ENCODE results near the gene FYCO1. TPM values are rescaled to one million over a fixed set of nuclear protein-coding genes. Genes with fewer than 3 reads are reported as not detected.

The FYCO1 gene
- polyA plus RNA-seq, 2 of the 4 experiments (the other 2 are of a cell fraction) = 3.7 to 4.4 TPM

- no peaks in the 10 kb centered on the region for H3K4me1 ChIP-seq
- no peak overlapping the region for H3K4me2 ChIP-seq
- CTCF ChIA-PET = interaction anchor here (2.5 kb wide), 2 partner anchors 15 to 163 kb away, joined by 9 read pairs; no protein-coding TSS in a partner anchor
- TF ChIP-seq HMGXB4 (CRISPR knock-in tag; IDR thresholded peaks at IDR 0.05; ENCODE audit: borderline replicate concordance) = no peak
- no peak for TF ChIP-seq JUNB (IDR thresholded peaks at IDR 0.05)
- TF ChIP-seq, protein P1, sequence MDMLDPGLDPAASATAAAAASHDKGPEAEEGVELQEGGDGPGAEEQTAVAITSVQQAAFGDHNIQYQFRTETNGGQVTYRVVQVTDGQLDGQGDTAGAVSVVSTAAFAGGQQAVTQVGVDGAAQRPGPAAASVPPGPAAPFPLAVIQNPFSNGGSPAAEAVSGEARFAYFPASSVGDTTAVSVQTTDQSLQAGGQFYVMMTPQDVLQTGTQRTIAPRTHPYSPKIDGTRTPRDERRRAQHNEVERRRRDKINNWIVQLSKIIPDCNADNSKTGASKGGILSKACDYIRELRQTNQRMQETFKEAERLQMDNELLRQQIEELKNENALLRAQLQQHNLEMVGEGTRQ (IDR thresholded peaks at IDR 0.05) = no peak
- TF ChIP-seq HOXB13 (CRISPR knock-in tag; IDR thresholded peaks at IDR 0.05; ENCODE audit: low read depth) = no peak
- no peak for TF ChIP-seq FOSB (CRISPR knock-in tag; IDR thresholded peaks at IDR 0.05)
- TF ChIP-seq ELK1 (IDR thresholded peaks at IDR 0.05; ENCODE audit: low read depth, low read length) = no peak
- no peak for TF ChIP-seq ZSCAN20 (CRISPR knock-in tag; IDR thresholded peaks at IDR 0.05)
- H3K9me3 ChIP-seq = no peaks in the 10 kb centered on the region
- 65% methylated on average over 3 of the region's 3 CpGs for WGBS (ENCODE audit: missing lambda C conversion rate)
- FAIRE-seq (no peak), ATAC-seq (no peak), DNase-seq (ENCODE audit: low read depth in 1 of 2, low spot score in 1 of 2) (no peak)
- POLR2A ChIA-PET = no interaction called here
- no peak overlapping the region for H3K4me3 ChIP-seq
- H3K27ac ChIP-seq = no peak overlapping the region
Observed at GRCh38 chr3:45923755-45924154, 71.9 kb downstream of the FYCO1 start.

GRCh38 chr3:45922950-45923590, 72.6 kb downstream of the FYCO1 start:
- FAIRE-seq (no peak), ATAC-seq (no peak), DNase-seq (ENCODE audit: low read depth in 1 of 2, low spot score in 1 of 2) (no peak)
- CTCF ChIA-PET = interaction anchor here (1.6 to 2.5 kb wide), 3 partner anchors 15 to 162 kb away, joined by 6 to 9 read pairs (median 9); no protein-coding TSS in a partner anchor
- no peaks in the 10 kb centered on the region for H3K9me3 ChIP-seq
- H3K27ac ChIP-seq = no peak overlapping the region
- TF ChIP-seq ZFP36 (IDR thresholded peaks at IDR 0.05; ENCODE audit: borderline replicate concordance, partially characterized antibody) (no peak), E2F6 (IDR thresholded peaks at IDR 0.05; ENCODE audit: borderline replicate concordance, low read depth) (no peak), CHD2 (IDR thresholded peaks at IDR 0.05; ENCODE audit: low read length, partially characterized antibody) (no peak), ZC3H11A (IDR thresholded peaks at IDR 0.05) (no peak), KDM1A (IDR thresholded peaks at IDR 0.05; ENCODE audit: low read depth) (no peak), RAD21 (conservative IDR thresholded peaks at IDR 0.05 in 1 of 2, IDR thresholded peaks at IDR 0.05 in 1 of 2) (no peak), HOXB13 (CRISPR knock-in tag; IDR thresholded peaks at IDR 0.05; ENCODE audit: low read depth) (no peak), JUNB (IDR thresholded peaks at IDR 0.05) (no peak), POLR2AphosphoS2 (conservative IDR thresholded peaks at IDR 0.05; ENCODE audit: low read length) (no peak), RNF2 (IDR thresholded peaks at IDR 0.05; ENCODE audit: borderline replicate concordance, low read depth) (no peak), CBX2 (IDR thresholded peaks at IDR 0.05; ENCODE audit: borderline replicate concordance, low read depth) (no peak), ELK1 (IDR thresholded peaks at IDR 0.05; ENCODE audit: low read depth, low read length) (no peak)
- TF ChIP-seq, protein P2, sequence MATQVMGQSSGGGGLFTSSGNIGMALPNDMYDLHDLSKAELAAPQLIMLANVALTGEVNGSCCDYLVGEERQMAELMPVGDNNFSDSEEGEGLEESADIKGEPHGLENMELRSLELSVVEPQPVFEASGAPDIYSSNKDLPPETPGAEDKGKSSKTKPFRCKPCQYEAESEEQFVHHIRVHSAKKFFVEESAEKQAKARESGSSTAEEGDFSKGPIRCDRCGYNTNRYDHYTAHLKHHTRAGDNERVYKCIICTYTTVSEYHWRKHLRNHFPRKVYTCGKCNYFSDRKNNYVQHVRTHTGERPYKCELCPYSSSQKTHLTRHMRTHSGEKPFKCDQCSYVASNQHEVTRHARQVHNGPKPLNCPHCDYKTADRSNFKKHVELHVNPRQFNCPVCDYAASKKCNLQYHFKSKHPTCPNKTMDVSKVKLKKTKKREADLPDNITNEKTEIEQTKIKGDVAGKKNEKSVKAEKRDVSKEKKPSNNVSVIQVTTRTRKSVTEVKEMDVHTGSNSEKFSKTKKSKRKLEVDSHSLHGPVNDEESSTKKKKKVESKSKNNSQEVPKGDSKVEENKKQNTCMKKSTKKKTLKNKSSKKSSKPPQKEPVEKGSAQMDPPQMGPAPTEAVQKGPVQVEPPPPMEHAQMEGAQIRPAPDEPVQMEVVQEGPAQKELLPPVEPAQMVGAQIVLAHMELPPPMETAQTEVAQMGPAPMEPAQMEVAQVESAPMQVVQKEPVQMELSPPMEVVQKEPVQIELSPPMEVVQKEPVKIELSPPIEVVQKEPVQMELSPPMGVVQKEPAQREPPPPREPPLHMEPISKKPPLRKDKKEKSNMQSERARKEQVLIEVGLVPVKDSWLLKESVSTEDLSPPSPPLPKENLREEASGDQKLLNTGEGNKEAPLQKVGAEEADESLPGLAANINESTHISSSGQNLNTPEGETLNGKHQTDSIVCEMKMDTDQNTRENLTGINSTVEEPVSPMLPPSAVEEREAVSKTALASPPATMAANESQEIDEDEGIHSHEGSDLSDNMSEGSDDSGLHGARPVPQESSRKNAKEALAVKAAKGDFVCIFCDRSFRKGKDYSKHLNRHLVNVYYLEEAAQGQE (IDR thresholded peaks at IDR 0.05) = no peak
- H3K4me3 ChIP-seq = no peak overlapping the region
- H3K4me1 ChIP-seq = no peaks in the 10 kb centered on the region
- H3K4me2 ChIP-seq = no peak overlapping the region
- 89% methylated on average over 4 of the region's 4 CpGs for WGBS (ENCODE audit: missing lambda C conversion rate)
- POLR2A ChIA-PET = no interaction called here

All from A549 (cell line).